CD4-positive, alpha-beta T cell treated with Interleukin-15 for 4 hours (primary cell): ENCODE results near the gene SNHG17.
"Not testable (repeated sequence)": the region's sequence is repeated elsewhere in the genome, so short reads cannot be mapped to it uniquely, and the experiment has no call there.

Experiments used
- DNase-seq: peaks from one replicate; pipeline ENCODE4 v3.0.0-alpha.2; 2020; ENCODE audit warnings: low spot score

Gene SNHG17

DNA sequence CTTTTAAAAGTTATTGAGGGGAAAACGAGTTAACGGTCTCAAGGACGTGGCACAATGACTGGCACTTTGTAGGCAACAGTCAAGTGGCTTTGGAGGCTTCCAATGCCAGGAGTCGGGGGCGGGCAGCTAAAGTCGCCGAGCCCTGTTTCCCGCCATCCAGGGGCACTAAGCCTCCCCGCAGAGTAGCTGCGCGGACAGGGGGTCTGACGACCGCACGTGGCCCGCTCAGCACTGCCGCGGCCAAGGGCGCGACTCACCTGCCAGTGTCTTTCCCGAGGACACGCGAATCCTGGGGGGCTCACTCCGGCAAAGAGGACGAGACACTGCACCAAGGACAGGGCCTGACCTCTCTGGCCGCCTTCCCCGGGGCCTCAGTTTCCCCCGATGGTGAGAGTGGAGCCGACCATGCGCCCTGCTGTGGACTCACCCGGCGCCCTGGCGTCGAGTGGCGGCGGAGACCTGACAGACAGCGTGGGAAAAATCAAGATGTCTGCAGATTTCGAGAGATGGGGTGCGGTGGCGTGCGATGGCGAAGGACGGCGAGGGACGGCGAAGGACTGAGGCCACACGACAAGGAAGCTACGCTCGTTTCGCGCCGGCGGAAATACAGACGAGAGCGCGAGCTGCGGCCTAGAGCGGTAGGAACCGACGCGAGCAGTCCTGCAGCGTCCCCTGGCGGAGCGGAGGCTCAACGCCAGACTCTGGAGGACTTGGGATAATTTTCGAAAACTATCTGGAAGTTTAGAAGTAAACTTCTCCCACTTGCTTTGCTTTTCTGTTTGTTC, at the start of gene SNHG17:
TSS of gene SNHG17 (minus strand) at position 559 of the 785 bp plus-strand sequence.
- DNase-seq = peak; percentile 88

DNA sequence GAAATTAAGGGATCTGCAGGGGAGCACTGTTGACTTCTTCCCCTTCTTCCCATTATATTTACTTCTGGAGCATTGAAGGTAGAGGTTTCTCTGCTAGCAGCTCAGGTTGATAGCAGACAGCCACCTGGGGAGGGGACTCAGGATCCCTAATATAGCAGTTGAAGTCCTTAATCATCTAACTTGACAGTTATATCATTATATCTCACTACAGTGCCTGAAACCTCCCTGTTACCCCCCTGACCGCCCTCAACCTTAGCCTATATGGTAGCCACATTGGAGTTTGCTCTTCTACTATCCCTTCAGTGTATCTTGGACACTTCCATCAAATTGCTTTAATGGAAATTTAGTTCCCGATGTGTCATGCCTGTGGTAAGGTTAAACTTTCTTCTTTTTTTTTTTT, 44.5 kb upstream of the SNHG17 start:
- no peak for DNase-seq

DNA sequence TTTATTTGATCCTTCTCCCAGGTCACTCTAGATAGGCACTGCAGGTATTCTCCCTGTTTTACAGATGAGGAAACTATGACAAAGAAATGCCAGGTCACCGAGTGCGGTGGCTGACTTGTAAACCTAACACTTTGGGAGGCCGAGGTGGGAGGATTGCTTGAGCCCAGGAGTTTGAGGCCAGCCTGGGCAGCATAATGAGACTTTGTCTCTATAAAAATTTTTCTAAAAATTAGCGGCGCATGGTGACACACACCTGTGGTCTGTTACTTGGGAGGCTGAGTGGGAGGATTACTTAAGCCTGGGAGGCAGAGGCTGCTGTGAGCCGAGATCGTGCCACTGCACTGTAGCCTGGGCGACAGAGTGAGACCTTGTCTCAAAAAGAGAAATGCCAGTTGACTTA, 42.6 kb upstream of the SNHG17 start:
- no peak for DNase-seq

DNA sequence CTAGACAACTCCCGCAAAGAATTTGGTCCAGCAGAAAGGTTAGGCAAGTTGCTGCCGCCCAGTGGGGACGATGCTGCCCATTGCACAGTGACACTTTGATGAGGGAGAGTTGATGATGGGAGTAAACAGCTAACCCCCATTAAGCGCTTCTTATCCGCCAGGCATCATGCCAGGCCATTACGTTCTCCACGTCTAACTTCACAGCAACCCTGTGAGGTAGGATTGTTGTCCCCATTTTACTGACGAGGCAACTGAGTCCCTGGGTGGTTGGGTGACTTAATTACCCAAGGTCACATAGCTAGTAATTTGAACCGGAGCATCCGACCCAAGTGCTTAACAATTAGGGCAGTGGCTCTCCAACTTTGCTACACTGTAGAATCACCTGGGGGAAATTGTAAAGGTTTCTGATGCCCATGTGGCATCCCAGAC, 38.3 kb upstream of the SNHG17 start:
- no peak for DNase-seq

DNA sequence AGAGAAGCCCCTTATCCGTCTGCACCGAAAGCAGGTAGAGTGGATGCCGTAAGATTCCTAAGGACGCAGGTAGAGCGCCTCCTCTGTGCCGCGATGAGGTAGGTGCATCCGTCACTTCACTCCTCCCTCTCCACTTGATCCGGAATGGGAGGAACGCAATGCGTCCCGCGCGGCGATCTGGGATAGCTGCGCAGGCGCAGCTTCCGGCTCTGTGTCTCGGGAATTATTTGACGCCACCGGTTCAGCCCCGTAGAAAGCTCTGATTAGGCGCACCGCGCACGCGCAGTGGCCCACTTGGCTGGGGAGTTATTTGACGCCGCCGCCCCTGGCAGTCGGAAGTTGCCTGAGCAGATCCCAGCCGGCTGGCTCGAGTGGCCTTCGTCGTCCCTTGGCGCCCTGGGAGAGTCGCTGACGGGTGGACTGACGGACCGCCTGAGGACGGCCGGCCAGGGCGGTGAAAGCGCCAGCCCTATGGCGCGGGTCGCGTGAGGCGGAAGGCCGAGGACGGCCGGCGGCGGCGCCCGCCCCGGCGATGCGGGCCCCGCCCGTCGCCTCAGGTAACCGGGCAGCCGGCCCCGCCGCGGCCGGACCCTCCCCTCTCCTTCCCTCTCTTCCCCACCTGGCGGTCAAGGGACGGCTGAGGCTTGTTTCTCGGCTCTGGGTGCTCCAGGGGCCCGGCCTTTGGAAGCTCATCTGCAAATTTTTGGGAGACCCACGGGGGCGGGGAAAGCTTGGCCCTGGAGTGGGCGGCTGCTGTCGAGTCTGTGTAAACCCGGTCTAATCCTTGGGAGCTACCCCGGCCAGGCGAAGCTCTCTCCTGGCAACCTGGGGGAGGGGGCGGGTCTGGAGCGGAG, 37.6 kb upstream of the SNHG17 start, which contains the start of gene RALGAPB:
TSS of gene RALGAPB (plus strand) at position 331 of the 854 bp plus-strand sequence. CDS start 15,590 bp downstream, outside the sequence.
- DNase-seq = peak; percentile 98

DNA sequence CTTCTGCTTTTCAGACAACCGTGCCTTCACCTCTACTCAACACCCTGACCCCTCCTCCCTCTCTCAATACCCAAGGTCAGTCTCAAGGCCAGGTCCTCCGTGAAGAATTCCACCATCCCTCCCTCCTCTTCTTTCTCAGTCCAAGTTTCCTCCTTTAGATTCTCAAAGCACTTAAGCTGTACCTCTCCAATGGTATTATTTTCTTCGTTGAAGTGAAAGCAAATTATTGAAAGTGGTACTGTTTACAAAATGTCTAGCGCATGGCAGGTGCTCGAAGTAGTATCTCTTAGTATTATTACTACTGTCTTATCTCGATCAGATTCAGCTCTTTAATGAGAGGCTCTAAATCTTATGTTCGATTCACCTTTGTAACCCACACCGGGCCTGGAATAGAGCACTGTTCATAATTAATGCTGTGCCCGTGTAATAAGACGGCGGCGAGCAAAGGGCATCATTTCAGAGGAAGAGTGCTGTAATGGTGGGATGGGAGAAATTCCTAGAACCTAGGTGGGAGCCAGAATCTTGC, 36.9 kb upstream of the SNHG17 start:
- DNase-seq = no peak

DNA sequence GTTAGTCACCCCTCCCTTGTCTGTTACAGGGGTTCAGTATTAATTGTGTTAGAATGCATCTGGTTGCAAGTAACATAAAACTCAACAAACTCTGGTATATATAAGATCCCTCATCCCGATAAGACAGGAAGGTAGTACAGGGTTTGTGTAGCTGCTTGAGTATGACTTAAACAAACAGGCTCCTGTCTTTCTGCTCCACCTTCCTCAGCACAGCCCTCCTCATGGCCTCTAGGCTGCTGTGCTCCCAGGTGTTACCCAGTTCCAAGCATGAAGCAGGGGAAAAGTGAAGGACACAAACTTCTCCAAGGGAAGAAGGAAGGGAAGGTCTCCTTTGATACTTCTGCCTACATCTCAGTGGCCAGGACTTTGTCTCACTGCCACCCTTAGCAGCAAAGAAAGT, 36.1 kb upstream of the SNHG17 start:
- no peak for DNase-seq

DNA sequence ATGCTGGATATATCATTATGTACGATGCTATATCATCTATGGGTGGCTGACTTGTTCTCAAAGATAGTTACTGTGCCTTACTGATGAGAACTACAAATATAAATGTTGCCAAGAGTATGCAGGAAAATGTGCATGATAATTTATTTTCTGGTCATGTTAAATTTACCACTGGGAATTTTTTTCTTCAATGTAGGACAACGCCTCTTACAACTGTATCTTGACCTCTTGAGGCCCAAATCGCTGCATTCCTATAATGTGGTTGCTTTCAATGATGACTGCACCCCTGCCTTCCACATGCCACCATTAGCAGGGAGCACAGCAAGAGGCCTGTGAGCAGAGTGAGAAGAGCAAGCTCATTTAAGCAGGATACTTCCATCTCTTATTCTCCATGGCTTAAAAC, 31.9 kb upstream of the SNHG17 start:
- DNase-seq = no peak

DNA sequence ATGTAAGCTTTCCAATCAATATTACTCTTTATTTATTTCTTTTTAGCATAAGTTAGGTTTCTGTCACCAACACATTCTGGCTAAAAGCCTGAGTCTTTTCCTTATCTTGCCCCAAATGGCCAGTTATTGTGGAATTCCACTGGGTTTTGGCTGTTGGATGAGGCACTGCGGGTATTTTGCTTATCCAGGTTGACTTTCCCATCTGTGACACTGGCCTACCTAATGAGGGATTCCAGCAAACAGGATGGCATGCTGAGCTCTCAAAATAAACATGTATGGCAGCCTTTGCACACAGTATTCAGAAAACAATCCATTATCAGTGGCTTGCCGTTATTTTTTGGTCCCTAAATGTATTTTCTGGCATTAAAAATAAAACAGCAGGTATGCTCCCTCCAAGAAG, 31.0 kb upstream of the SNHG17 start:
- no peak for DNase-seq

DNA sequence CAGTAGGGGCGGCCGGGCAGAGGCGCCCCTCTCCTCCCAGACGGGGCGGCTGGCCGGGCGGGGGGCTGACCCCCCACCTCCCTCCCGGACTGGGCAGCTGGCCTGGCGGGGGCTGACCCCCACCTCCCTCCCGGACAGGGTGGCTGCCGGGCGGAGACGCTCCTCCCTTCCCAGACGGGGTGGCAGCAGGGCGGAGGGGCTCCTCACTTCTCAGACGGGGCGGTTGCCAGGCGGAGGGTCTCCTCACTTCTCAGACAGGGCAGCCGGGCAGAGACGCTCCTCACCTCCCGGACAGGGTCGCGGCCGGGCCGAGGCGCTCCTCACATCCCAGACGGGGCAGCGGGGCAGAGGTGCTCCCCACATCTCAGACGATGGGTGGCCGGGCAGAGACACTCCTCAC, 26.4 kb upstream of the SNHG17 start:
- not testable (repeated sequence) for DNase-seq

DNA sequence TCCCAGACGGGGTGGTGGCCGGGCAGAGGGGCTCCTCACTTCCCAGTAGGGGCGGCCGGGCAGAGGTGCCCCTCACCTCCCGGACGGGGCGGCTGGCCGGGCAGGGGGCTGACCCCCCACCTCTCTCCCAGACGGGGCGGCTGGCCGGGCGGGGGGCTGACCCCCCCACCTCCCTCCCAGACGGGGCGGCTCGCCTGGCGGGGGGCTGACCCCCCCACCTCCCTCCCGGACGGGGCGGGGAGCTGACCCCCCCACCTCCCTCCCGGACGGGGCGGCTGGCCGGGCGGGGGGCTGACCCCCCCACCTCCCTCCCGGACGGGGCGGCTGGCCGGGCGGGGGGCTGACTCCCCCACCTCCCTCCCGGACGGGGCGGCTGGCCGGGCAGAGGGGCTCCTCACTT, 26.0 kb upstream of the SNHG17 start:
- not testable (repeated sequence) for DNase-seq

DNA sequence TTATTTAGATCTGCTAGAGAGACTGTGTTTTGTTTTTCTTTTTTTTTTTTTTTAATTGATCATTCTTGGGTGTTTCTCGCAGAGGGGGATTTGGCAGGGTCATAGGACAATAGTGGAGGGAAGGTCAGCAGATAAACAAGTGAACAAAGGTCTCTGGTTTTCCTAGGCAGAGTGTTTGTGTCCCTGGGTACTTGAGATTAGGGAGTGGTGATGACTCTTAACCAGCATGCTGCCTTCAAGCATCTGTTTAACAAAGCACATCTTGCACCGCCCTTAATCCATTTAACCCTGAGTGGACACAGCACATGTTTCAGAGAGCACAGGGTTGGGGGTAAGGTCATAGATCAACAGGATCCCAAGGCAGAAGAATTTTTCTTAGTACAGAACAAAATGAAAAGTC, 25.5 kb upstream of the SNHG17 start:
- DNase-seq = not testable (repeated sequence)

DNA sequence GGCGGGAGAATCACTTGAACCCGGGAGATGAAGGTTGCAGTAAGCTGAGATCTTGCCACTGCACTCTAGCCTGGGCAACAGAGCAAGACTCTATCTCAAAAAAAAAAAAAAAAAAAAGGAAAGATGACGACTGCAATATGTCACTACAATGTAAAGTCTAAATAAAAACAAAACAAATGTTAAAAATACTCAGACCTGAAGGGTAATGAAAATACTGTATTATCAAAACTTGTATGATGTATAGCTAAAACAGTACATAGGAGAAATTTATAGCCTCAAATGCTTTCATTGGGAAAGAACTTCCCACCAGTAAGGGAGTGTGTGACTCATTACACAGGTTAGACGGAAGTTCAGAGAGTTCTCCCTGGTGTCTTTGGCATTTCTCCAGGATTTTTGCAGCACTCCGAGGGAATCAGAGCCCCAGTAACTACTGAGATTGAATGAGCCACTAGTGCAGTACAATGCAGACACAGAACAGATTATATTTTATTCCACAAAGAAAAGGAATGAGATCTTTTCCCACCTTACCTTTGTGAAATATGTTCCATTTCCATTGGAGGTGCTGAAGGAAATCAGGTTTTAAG, 25.0 kb upstream of the SNHG17 start:
- DNase-seq = no peak

DNA sequence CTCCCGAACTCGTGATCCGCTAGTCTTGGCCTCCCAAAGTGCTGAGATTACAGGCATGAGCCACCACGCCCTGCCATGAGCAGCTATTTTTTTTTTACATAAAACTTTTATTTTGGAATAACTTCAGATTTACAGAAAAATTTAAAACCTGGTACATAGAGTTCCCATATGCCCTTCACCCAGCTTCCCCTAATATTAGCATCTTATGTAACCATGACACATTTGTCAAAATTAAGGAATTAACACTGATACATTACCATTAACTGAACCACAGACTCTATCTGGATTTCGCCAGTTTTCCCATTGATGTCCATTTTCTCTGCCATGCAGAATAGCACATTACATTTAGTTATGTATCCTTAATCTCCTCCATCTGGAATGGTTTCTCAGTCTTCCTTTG, 23.2 kb upstream of the SNHG17 start:
- no peak for DNase-seq

DNA sequence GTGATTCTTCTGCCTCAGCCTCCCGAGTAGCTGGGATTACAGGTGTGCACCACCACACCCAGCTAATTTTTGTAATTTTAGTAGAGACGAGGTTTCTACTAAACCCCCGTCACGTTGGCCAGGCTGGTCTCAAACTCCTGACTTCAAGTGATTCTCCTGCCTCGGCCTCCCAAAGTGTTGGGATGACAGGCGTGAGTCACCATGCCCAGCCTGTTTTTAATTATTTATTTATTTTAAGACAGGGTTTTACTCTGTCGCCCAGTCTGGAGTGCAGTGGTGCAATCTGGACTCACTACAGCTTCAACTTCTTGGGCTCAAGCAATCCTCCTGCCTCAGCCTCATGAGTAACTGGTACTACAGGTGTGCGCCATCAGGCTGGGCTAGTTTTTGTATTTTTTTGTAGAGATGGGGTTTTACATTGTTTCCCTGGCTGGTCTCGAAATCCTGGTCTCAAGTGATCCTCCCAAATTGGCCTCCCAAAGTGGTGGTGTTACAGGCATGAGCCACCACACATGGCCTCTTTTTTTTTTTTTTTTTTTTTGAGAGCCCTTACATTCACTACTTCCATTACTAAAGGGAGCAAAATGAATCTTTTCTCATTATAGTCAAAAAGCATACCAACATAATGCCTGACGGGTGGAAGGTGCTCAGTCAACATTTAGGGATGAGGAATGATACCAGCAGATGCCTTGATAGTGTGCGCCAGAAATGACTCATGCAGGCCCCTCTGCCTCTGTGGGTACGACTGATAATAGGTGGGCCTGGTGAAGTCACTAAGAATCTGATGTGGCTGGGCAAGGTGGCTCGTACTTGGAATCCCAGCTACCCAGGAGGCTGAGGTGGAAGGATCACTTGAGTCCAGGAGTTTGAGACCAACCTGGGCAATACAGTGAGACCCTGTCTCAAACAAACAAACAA, 19.7 kb upstream of the SNHG17 start:
- DNase-seq = no peak

DNA sequence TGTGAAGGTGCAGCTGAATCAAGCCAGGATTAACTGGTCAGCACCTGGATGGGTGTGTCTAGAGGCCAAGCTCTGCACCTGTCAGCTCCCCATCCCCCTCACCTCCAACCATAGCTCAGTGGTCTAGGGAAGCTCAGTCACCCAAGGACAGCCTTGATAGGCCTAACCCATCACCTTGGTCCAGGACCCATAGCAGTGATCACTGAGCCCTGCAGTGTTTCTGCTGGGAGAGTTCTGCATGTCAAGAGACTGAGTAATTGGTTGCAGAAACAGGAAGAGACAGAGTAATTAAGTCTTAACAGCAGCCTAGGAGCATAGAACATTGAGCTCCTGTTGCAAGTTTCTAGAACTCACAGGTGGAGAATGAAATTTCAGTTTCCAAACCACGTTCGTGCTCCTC, 18.8 kb upstream of the SNHG17 start:
- DNase-seq = no peak

DNA sequence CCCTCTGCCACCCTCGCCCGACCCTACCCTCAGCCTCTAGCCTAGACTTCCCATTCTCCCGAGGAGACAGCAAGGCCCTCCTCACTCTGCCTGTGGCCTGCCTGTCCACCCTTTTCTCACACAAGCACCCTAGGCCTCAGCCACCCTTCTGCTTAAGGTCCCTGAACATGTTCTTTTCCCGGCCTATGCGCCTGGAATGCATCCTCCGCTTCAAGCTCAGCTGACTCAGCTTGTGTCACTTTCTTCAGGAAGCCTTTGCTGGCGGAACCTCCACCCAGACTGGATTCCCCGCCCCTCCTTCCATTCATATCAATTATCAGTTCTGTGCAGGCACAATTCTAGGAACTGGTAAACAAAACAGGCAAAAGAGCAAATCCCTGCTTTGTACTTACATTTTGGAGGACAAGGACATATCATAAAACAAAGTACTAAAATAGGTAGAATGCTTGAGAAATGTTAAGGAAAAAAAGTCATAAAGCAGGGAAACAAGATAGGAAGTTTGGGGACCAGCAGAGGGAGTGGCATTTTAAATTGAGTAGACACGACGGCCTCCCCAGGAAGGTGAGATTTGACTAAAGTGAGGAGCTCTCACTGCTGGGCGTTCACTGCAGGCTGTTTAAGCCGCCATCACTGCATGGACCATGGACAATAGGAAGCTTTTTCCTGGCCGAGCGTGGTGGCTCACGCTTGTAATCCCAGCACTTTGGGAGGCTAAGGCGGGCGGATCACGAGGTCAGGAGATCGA, 17.9 kb upstream of the SNHG17 start:
- DNase-seq = no peak

DNA sequence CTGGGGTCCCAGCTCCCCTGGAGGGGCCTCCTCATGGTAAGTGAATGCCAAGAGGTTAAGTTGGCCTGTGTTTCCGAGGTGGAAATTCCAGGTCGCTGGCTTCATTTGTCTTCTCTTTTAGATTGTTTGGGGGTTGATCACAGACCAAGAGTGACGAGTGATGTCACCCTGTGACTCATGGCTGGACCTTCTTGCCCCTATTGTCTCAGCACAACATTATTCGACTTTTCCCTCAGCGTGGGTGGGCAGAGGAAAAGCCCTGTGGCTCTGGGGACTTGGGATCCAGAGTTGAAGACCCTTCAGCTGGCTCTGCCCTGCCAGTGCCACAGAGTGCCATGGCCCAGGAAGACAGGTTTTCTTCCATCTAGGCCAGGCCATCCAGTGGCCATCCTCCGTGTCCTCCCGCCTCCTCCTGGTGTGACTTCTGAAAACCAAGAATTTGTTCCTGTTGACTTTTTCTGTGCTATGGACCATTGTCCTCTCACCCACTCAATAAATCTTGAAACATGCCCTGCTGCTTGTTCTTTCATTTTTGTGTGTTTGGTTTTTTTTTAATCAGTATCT, 15.4 kb upstream of the SNHG17 start:
- DNase-seq = no peak

DNA sequence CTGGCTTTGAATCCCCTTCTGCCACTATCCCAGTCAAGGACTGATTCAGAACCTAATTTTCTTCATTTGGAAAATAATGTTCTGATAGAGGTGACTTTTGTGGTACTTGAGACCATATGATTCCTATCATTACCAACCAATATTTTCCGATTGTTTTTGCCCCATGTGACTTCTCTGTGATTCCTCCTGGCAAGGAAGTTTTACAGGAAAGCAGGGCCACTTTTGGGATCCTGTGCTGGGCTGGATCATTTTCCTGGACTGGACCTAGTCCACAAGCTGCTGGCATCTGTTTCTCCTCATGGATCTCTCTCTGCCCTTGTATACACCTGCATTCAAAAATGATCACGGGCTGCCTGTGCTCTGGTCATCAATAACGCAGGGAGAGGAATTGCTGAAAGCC, 13.9 kb upstream of the SNHG17 start:
- no peak for DNase-seq

DNA sequence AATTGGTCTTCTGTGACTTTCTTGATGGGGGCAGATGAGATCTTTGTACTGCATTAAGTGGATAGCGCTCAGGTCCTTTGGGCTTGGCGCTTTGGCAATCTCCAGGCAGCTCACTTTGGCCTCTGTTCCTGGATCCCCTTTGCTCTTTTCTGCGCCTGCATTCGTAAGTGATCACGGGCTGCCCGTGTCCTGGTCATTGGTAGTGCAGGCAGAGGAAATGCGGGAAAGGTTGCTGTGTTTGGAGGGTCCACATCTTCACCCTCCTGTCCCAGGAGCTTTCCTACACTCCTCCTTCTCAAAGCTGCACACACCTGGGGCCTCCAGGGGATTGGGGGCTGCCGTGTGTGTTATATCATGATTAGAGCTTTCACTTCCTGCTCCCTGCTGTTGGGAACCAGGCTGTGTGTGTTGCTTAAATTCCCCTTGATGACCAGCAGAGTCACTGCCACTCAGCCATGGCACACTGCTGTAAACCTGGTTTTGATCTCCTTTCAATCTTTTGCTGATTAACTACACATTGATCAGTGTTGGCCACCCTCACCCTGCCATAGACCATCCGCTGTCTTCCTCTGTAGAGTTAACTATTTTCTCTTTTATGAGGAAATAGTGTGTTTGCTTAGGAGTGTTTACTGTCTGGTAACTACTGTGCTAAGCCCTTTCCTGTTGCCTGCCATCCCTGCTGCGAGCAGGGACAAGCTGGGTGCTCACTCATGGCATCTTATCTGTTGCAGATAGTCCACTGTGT, 13.0 kb upstream of the SNHG17 start:
- no peak for DNase-seq
